CD14-positive monocyte (primary cell): Measurements from ENCODE around the gene MYH9. TPM values are rescaled to one million over a fixed set of nuclear protein-coding genes. Genes with fewer than 3 reads are reported as not detected.

ENCODE experiments used
- DNase-seq, 3 donors: peaks; one replicate each; pipeline ENCODE4 v3.0.0-alpha.2; 2011 to 2022
- H2AFZ ChIP-seq: 2 replicates; pipeline ENCODE4 v1.6.0; 2012; ENCODE audit warnings: mild to moderate bottlenecking, low read depth, low read length, inconsistent platforms; ENCODE audit not compliant: insufficient read depth, poor library complexity, severe bottlenecking
- H3K27ac ChIP-seq, 2 donors: 1 replicate in 1 of 2; 2 replicates in 1 of 2; pipeline ENCODE4 v1.5.1; 2012 to 2013; ENCODE audit warnings: low read length in 2 of 2, control low read depth in 1 of 2, inconsistent platforms in 1 of 2, low read depth in 1 of 2, mild to moderate bottlenecking in 1 of 2
- H3K27me3 ChIP-seq, 2 donors: one replicate each; pipeline versions ENCODE4 v1.6.0 to v1.6.1; 2011 to 2013; ENCODE audit warnings: low read length in 2 of 2; ENCODE audit not compliant: control insufficient read depth in 2 of 2, insufficient read depth in 2 of 2
- H3K36me3 ChIP-seq, 2 donors: replicated peaks in 1 of 2; 1 replicate in 1 of 2; 2 replicates in 1 of 2; pipeline versions ENCODE4 v1.5.1 to v1.6.1; 2012 to 2013; ENCODE audit warnings: low read length in 2 of 2, control low read depth in 1 of 2, inconsistent platforms in 1 of 2, mild to moderate bottlenecking in 1 of 2; ENCODE audit not compliant: insufficient read depth in 2 of 2, control insufficient read depth in 1 of 2
- H3K4me1 ChIP-seq, 2 donors: 1 replicate in 1 of 2; 2 replicates in 1 of 2; pipeline versions ENCODE4 v1.5.1 to v1.6.1; 2012 to 2013; ENCODE audit warnings: low read length in 2 of 2, control low read depth in 1 of 2, inconsistent platforms in 1 of 2, mild to moderate bottlenecking in 1 of 2, moderate library complexity in 1 of 2; ENCODE audit not compliant: insufficient read depth in 2 of 2, control insufficient read depth in 1 of 2
- H3K4me2 ChIP-seq: replicated peaks from 2 replicates; pipeline ENCODE3; 2012; ENCODE audit warnings: low read length, moderate library complexity, mild to moderate bottlenecking; ENCODE audit not compliant: poor library complexity, severe bottlenecking; ENCODE audit errors: extremely low read depth
- H3K4me3 ChIP-seq, 3 experiments: fragments of 200-600 bp in 1 of 3; sonication (generic) in 1 of 3; replicated peaks in 1 of 3; 1 replicate in 2 of 3; 2 replicates in 1 of 3; pipeline ENCODE4 v1.5.1; 2011 to 2013; ENCODE audit warnings: low read length in 3 of 3, mild to moderate bottlenecking in 3 of 3, control low read depth in 2 of 3, low read depth in 2 of 3, inconsistent platforms in 1 of 3, moderate library complexity in 1 of 3
- H3K79me2 ChIP-seq: 2 replicates; pipeline ENCODE4 v1.6.0; 2012; ENCODE audit warnings: mild to moderate bottlenecking, control low read depth, inconsistent platforms, low read length, moderate library complexity; ENCODE audit not compliant: insufficient read depth
- H3K9ac ChIP-seq: 2 replicates; pipeline ENCODE4 v1.6.0; 2017; ENCODE audit warnings: low read length, mild to moderate bottlenecking; ENCODE audit not compliant: insufficient read depth, poor library complexity, severe bottlenecking
- H3K9me3 ChIP-seq, 2 donors: replicated peaks in 1 of 2; 1 replicate in 1 of 2; 2 replicates in 1 of 2; pipeline versions ENCODE4 v1.5.1 to v1.6.1; 2012 to 2013; ENCODE audit warnings: low read length in 2 of 2, control low read depth in 1 of 2; ENCODE audit not compliant: control insufficient read depth in 1 of 2, insufficient read depth in 1 of 2
- H4K20me1 ChIP-seq: 2 replicates; pipeline ENCODE4 v1.6.0; 2012; ENCODE audit warnings: mild to moderate bottlenecking, low read length, control low read depth, moderate library complexity; ENCODE audit not compliant: insufficient read depth
- H3K27ac Mint-ChIP-seq, 7 donors: one replicate each; pipeline ENCODE4 v1.8.0; 2020; ENCODE audit warnings: mild to moderate bottlenecking in 7 of 7, mixed read lengths in 7 of 7, moderate library complexity in 6 of 7, inconsistent platforms in 2 of 7
- H3K27me3 Mint-ChIP-seq, 3 donors: one replicate each; pipeline ENCODE4 v1.8.0; 2021 to 2022; ENCODE audit warnings: low read depth in 3 of 3, mild to moderate bottlenecking in 3 of 3, mixed read lengths in 3 of 3, moderate library complexity in 3 of 3, inconsistent platforms in 1 of 3
- H3K36me3 Mint-ChIP-seq, 2 donors: one replicate each; pipeline ENCODE4 v1.8.0; 2020; ENCODE audit warnings: mixed read lengths in 2 of 2, inconsistent platforms in 1 of 2, mild to moderate bottlenecking in 1 of 2
- H3K4me1 Mint-ChIP-seq: one replicate; pipeline ENCODE4 v1.8.0; 2020; ENCODE audit warnings: mild to moderate bottlenecking, mixed read lengths
- H3K4me3 Mint-ChIP-seq, 2 donors: one replicate each; pipeline ENCODE4 v1.8.0; 2020; ENCODE audit warnings: mild to moderate bottlenecking in 2 of 2, mixed read lengths in 2 of 2, moderate library complexity in 1 of 2
- H3K9me3 Mint-ChIP-seq, 7 donors: one replicate each; pipeline ENCODE4 v1.8.0; 2020 to 2022; ENCODE audit warnings: mixed read lengths in 7 of 7, mild to moderate bottlenecking in 6 of 7, moderate library complexity in 6 of 7, inconsistent platforms in 2 of 7
- CTCF ChIP-seq: fragments of 200-600 bp; IDR thresholded peaks from one replicate; pipeline ENCODE4 v1.8.0; 2022; ENCODE audit warnings: antibody characterized with exemption, mild to moderate bottlenecking
- WGBS: methylation state at CpG from one replicate; pipeline ENCODE4 v1.1.5; 2013; ENCODE audit warnings: missing lambda C conversion rate; ENCODE audit not compliant: insufficient coverage; 5-methylcytosine and 5-hydroxymethylcytosine counted together
- intact Hi-C, 2 donors: fragments of 100-400 bp; cut with micrococcal nuclease; formaldehyde crosslinking; loops; one replicate each; pipeline versions ENCODE4 v1.15.0 to v1.15.1; 2023
- polyA plus RNA-seq, 3 donors: library from polyadenylated mRNA; depleted of rRNA in 1 of 3; unstranded in 2 of 3; stranded (reverse) in 1 of 3; fragments of 300-500 nt in 2 of 3; fragments of >200 nt in 1 of 3; fragmentation: Illumina TruSeq in 2 of 3; gene quantifications; 1 replicate in 2 of 3; 2 replicates in 1 of 3; pipeline ENCODE4 v1.2.3, GENCODE V29; 2012 to 2021

Gene MYH9
- polyA plus RNA-seq, 3 donors: 35.6 to 163 (median 79.5) TPM

DNA sequence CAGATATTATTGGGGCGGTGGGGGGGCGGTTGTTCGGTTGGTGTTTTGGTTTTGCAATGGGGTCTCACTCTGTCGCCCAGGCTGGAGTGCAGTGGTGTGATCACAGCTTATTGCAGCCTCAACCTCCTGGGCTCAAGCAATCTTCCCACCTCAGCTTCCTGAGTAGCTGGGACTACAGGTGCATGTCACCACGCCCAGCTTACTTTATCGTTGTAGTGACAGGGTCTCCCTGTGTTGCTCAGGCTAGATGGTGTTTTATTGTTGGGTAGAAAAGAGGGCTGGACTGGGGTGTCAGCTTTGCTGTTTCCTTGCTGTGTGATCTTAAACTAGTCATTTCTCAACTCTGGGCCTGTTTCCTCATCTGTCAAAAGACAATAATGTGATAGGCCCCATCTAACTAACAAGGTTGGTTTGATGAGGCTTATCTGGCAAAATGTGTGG lies 17.5 kb upstream of the MYH9 start:
- Histone ChIP-seq H3K9ac (peak overlapping the region; percentile 41), H3K36me3 (no peaks in the 10 kb centered on the region), H3K4me3 (peak overlapping the region in 1 of 3 experiments; percentile 63), H3K27ac (peak overlapping the region; percentile 87 to 90), H3K9me3 (no peaks in the 10 kb centered on the region), H3K79me2 (peaks cover 10% of the 10 kb centered on the region), H4K20me1 (no peaks in the 10 kb centered on the region), H3K4me1 (peaks cover 86 to 93% of the 10 kb centered on the region in 2 donors), H3K27me3 (no peaks in the 10 kb centered on the region), H2AFZ (no peak overlapping the region), H3K4me2 (peak overlapping the region; percentile 70)
- H3K4me3 Mint-ChIP-seq: peak overlapping the region; percentile 53 to 72
- H3K36me3 Mint-ChIP-seq: no peaks in the 10 kb centered on the region
- peaks cover 0 to 2% (median 0%) of the 10 kb centered on the region in 3 donors for H3K27me3 Mint-ChIP-seq
- no peak for TF ChIP-seq CTCF
- no CpG with 5 or more reads among the region's 6 CpGs for WGBS
- H3K27ac Mint-ChIP-seq: peak overlapping the region; percentile 97 to 100 (median 99)
- DNase-seq: no peak
- H3K9me3 Mint-ChIP-seq: no peaks in the 10 kb centered on the region
- intact Hi-C loops: loop anchor here in 1 of 2 donors (2.0 to 5.0 kb wide), 2 partner anchors 14 to 33 kb away; no protein-coding TSS in a partner anchor
- H3K4me1 Mint-ChIP-seq: peaks cover 85% of the 10 kb centered on the region

DNA sequence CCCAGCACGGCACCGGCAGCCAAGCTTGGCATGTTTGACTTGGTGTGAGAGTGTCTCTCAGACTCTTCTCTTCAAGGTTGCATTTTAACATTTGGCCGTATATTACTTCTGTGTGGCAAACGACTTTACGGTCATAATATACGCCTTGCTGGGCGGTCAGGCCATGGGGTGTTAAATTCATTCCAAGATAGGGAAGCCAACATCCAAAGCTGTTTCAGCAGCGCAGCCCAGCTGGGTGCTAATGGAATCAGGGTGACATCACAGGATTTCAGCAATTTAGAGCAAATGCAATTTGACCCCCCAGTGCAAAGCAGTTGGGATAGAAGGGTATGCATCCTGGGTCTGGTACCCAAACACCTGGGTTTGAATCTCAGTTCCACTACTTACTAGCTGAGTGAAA lies 16.7 kb upstream of the MYH9 start:
- Histone ChIP-seq H3K27me3 (no peaks in the 10 kb centered on the region), H3K9ac (no peak overlapping the region), H3K36me3 (no peaks in the 10 kb centered on the region), H3K27ac (peak overlapping the region; percentile 87 to 90), H3K4me2 (peak overlapping the region; percentile 70), H2AFZ (no peak overlapping the region), H3K4me3 (peak overlapping the region in 1 of 3 experiments; percentile 63), H4K20me1 (no peaks in the 10 kb centered on the region), H3K79me2 (peaks cover 10% of the 10 kb centered on the region), H3K9me3 (no peaks in the 10 kb centered on the region), H3K4me1 (peaks cover 86 to 93% of the 10 kb centered on the region in 2 donors)
- Mint-ChIP-seq H3K4me3 (no peak overlapping the region), H3K27me3 (peaks cover 0 to 2% (median 0%) of the 10 kb centered on the region in 3 donors), H3K27ac (peak overlapping the region; percentile 97 to 100 (median 99)), H3K9me3 (no peaks in the 10 kb centered on the region), H3K4me1 (peaks cover 81% of the 10 kb centered on the region), H3K36me3 (no peaks in the 10 kb centered on the region)
- intact Hi-C loops: loop anchor here (2.0 to 5.0 kb wide), 2 partner anchors 14 to 33 kb away; no protein-coding TSS in a partner anchor
- DNase-seq: no peak
- no peak for TF ChIP-seq CTCF
- WGBS: 75% methylated on average over 5 of the region's 8 CpGs
